ENCODE results near the gene B3GNT9. TPM values are rescaled to one million over a fixed set of nuclear protein-coding genes. Genes with fewer than 3 reads are reported as not detected.
A peak's percentile ranks its signal among the peaks of the same experiment; 100 is the strongest.

B3GNT9 gene
- polyA plus RNA-seq, 1 of the 3 experiments (the other 2 are of a cell fraction) = 9.9 TPM

DNA sequence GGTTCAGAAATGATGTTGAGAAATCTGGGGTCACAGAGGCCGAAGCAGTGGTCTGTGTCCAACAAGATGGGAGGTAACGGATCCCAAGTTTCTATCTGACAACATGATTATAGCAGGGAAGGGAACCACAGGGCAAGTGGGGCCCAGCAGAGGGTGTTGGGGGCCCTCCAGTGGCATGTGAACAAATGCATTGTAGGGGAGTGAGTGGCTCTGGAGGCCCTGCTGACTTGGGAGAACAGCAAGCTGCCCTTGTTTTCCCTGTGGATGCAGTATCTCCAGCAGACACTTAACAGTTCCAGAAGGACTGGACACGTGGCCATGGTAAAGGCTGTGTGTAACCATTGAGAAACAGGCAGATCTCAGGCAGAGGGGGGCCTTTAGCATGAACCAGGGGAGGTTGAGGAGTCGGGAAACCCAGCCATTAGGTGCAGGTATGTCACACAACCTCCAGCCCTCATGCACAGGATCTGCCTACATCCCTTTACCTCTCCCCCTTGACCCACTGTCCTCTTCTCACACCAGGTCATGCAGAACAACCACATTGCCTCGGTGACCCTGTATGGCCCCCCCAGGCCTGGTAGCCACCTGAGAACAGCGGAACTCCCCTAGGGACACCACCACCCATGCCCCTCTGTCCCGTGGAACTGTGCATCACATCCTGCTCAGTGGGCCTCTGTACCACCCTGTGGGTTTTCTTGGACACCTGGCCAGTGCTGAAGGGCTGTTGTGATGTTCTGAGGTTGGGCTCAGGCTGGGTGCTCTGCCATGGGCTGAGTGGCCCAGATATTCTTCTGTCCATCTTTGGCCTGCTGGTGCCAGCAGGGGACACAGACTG lies 4.1 kb downstream of the B3GNT9 start:
- ChIA-PET POLR2A (no interaction called here), CTCF (interaction anchor here (1.1 to 3.0 kb wide), 3 partner anchors 9 to 193 kb away, joined by 3 to 12 read pairs (median 3); no protein-coding TSS in a partner anchor)
- Histone ChIP-seq H4K20me1 (ENCODE audit: insufficient read depth) (no peaks in the 10 kb centered on the region), H3K9ac (no peak overlapping the region), H3F3A (replicated peaks; ENCODE audit: insufficient read depth) (peaks cover 8% of the 10 kb centered on the region), H3K9me3 (no peaks in the 10 kb centered on the region), H3K36me3 (replicated peaks in 1 of 2; ENCODE audit: control insufficient read depth in 1 of 2, insufficient read depth in 2 of 2, low read length in 1 of 2) (peaks cover 13 to 66% of the 10 kb centered on the region in 2 experiments), H3K4me1 (ENCODE audit: control insufficient read depth in 1 of 2, insufficient read depth in 2 of 2, low read depth in 1 of 2, low read length in 1 of 2) (peaks cover 0 to 7% of the 10 kb centered on the region in 2 experiments; a peak in 1 of 4 replicates), H3K9me2 (no peaks in the 10 kb centered on the region), H3K27me3 (ENCODE audit: insufficient read depth) (no peaks in the 10 kb centered on the region), H3K79me2 (ENCODE audit: insufficient read depth) (no peaks in the 10 kb centered on the region), H3K4me3 (ENCODE audit: low read depth in 2 of 2, low read length in 1 of 2) (no peak overlapping the region), H2AFZ (ENCODE audit: low read depth) (no peak overlapping the region), H3K4me2 (no peak overlapping the region), H3K27ac (ENCODE audit: low read depth in 2 of 2, low read length in 1 of 2) (no peak overlapping the region)
- 0 out of 2 replicates have a peak, but pooled peaks have one; percentile 12 for TF ChIP-seq RAD21 (IDR thresholded peaks at IDR 0.05; ENCODE audit: low read length)
- no peak for TF ChIP-seq POLR2AphosphoS5 (IDR thresholded peaks at IDR 0.05; ENCODE audit: low read depth, low read length)
- TF ChIP-seq EP300 (IDR thresholded peaks at IDR 0.05; ENCODE audit: borderline replicate concordance in 1 of 2, low read depth in 1 of 2, low read length in 1 of 2) = no peak
- TF ChIP-seq FOSL2 (IDR thresholded peaks at IDR 0.05; ENCODE audit: borderline replicate concordance, low read depth) = no peak
- WGBS (ENCODE audit: low lambda C conversion rate) = 88% methylated on average over 7 of the region's 7 CpGs
- DNase-seq = no peak

DNA sequence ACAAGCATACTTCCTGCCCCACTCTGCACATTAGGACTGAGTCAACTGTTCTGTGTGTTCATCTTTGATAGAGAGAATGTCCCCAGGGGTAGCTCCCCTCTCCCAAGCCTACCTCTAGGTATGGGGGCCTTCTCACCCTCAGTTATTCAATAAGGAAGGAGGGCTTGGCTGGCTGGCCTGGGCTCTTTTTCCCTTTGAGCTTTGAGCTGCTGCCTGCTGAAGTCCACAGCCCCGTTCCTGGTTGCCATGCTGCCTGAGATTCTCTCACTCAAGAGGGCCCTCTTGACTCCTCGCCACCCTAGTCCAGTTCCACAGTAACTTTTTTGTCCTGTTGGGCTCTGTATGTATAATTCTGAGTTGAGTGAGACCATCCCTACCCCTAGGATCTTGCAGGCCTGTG lies 5.1 kb downstream of the B3GNT9 start:
- Histone ChIP-seq H3K4me1 (ENCODE audit: control insufficient read depth in 1 of 2, insufficient read depth in 2 of 2, low read depth in 1 of 2, low read length in 1 of 2) (no peaks in the 10 kb centered on the region; a peak in 1 of 4 replicates), H3K9ac (no peak overlapping the region), H3K27ac (ENCODE audit: low read depth in 2 of 2, low read length in 1 of 2) (no peak overlapping the region), H3F3A (replicated peaks; ENCODE audit: insufficient read depth) (peaks cover 2% of the 10 kb centered on the region), H4K20me1 (ENCODE audit: insufficient read depth) (no peaks in the 10 kb centered on the region), H3K9me3 (no peaks in the 10 kb centered on the region), H3K4me2 (no peak overlapping the region), H3K9me2 (no peaks in the 10 kb centered on the region), H3K79me2 (ENCODE audit: insufficient read depth) (0 out of 2 replicates have a peak, but pooled peaks cover 2% of the 10 kb centered on the region), H3K4me3 (ENCODE audit: low read depth in 2 of 2, low read length in 1 of 2) (no peak overlapping the region), H2AFZ (ENCODE audit: low read depth) (no peak overlapping the region), H3K27me3 (ENCODE audit: insufficient read depth) (no peaks in the 10 kb centered on the region), H3K36me3 (replicated peaks in 1 of 2; ENCODE audit: control insufficient read depth in 1 of 2, insufficient read depth in 2 of 2, low read length in 1 of 2) (peaks cover 19 to 76% of the 10 kb centered on the region in 2 experiments)
- 100% methylated on average over 2 of the region's 2 CpGs for WGBS (ENCODE audit: low lambda C conversion rate)
- POLR2A ChIA-PET = no interaction called here
- no peak for DNase-seq
- CTCF ChIA-PET = interaction anchor here (3.0 kb wide), 1 partner anchor 10 kb away, joined by 12 read pairs; no protein-coding TSS in a partner anchor
- no peak for TF ChIP-seq TCF12 (IDR thresholded peaks at IDR 0.05)
- TF ChIP-seq GABPA (IDR thresholded peaks at IDR 0.05; ENCODE audit: low read depth) = no peak
- no peak for TF ChIP-seq CHD2 (IDR thresholded peaks at IDR 0.05; ENCODE audit: low read length, partially characterized antibody)
- TF ChIP-seq, protein P1, sequence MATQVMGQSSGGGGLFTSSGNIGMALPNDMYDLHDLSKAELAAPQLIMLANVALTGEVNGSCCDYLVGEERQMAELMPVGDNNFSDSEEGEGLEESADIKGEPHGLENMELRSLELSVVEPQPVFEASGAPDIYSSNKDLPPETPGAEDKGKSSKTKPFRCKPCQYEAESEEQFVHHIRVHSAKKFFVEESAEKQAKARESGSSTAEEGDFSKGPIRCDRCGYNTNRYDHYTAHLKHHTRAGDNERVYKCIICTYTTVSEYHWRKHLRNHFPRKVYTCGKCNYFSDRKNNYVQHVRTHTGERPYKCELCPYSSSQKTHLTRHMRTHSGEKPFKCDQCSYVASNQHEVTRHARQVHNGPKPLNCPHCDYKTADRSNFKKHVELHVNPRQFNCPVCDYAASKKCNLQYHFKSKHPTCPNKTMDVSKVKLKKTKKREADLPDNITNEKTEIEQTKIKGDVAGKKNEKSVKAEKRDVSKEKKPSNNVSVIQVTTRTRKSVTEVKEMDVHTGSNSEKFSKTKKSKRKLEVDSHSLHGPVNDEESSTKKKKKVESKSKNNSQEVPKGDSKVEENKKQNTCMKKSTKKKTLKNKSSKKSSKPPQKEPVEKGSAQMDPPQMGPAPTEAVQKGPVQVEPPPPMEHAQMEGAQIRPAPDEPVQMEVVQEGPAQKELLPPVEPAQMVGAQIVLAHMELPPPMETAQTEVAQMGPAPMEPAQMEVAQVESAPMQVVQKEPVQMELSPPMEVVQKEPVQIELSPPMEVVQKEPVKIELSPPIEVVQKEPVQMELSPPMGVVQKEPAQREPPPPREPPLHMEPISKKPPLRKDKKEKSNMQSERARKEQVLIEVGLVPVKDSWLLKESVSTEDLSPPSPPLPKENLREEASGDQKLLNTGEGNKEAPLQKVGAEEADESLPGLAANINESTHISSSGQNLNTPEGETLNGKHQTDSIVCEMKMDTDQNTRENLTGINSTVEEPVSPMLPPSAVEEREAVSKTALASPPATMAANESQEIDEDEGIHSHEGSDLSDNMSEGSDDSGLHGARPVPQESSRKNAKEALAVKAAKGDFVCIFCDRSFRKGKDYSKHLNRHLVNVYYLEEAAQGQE (IDR thresholded peaks at IDR 0.05; ENCODE audit: low read depth, low read length) = no peak
- TF ChIP-seq FOXM1 (IDR thresholded peaks at IDR 0.05; ENCODE audit: low read depth) = no peak
- no peak for TF ChIP-seq GATA2 (CRISPR knock-in tag; IDR thresholded peaks at IDR 0.05)
- TF ChIP-seq JUND (IDR thresholded peaks at IDR 0.05) = no peak
- TF ChIP-seq, protein P2, sequence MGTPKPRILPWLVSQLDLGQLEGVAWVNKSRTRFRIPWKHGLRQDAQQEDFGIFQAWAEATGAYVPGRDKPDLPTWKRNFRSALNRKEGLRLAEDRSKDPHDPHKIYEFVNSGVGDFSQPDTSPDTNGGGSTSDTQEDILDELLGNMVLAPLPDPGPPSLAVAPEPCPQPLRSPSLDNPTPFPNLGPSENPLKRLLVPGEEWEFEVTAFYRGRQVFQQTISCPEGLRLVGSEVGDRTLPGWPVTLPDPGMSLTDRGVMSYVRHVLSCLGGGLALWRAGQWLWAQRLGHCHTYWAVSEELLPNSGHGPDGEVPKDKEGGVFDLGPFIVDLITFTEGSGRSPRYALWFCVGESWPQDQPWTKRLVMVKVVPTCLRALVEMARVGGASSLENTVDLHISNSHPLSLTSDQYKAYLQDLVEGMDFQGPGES (IDR thresholded peaks at IDR 0.05; ENCODE audit: low read depth, low read length) = no peak
- TF ChIP-seq, protein P3, sequence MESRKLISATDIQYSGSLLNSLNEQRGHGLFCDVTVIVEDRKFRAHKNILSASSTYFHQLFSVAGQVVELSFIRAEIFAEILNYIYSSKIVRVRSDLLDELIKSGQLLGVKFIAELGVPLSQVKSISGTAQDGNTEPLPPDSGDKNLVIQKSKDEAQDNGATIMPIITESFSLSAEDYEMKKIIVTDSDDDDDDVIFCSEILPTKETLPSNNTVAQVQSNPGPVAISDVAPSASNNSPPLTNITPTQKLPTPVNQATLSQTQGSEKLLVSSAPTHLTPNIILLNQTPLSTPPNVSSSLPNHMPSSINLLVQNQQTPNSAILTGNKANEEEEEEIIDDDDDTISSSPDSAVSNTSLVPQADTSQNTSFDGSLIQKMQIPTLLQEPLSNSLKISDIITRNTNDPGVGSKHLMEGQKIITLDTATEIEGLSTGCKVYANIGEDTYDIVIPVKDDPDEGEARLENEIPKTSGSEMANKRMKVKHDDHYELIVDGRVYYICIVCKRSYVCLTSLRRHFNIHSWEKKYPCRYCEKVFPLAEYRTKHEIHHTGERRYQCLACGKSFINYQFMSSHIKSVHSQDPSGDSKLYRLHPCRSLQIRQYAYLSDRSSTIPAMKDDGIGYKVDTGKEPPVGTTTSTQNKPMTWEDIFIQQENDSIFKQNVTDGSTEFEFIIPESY (IDR thresholded peaks at IDR 0.05; ENCODE audit: borderline replicate concordance, low read depth) = no peak
- no peak for TF ChIP-seq RAD21 (IDR thresholded peaks at IDR 0.05; ENCODE audit: low read length)
- no peak for TF ChIP-seq SIN3A (IDR thresholded peaks at IDR 0.05; ENCODE audit: borderline replicate concordance, low read depth, low read length)
- no peak for TF ChIP-seq MXI1 (IDR thresholded peaks at IDR 0.05; ENCODE audit: low read depth, low read length)
- TF ChIP-seq, protein P4, sequence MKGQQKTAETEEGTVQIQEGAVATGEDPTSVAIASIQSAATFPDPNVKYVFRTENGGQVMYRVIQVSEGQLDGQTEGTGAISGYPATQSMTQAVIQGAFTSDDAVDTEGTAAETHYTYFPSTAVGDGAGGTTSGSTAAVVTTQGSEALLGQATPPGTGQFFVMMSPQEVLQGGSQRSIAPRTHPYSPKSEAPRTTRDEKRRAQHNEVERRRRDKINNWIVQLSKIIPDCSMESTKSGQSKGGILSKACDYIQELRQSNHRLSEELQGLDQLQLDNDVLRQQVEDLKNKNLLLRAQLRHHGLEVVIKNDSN (IDR thresholded peaks at IDR 0.05; ENCODE audit: borderline replicate concordance, low read depth) = no peak
- TF ChIP-seq NRF1 (IDR thresholded peaks at IDR 0.05; ENCODE audit: low read depth, low read length) = no peak
- TF ChIP-seq MEF2A (IDR thresholded peaks at IDR 0.05; ENCODE audit: borderline replicate concordance, low read depth) = no peak
- TF ChIP-seq TEAD4 (IDR thresholded peaks at IDR 0.05; ENCODE audit: borderline replicate concordance, insufficient read depth) = no peak
- no peak for TF ChIP-seq RCOR1 (IDR thresholded peaks at IDR 0.05; ENCODE audit: low read length)

All from SK-N-SH (cell line).